HFF-Myc (cell line): Measurements from ENCODE around the gene SHPK.

Experiments
- DNase-seq: peaks from one replicate; pipeline ENCODE4 v3.0.0-alpha.2; 2011; ENCODE audit warnings: low read depth; ENCODE audit errors: extremely low read depth
- H3K4me3 ChIP-seq: replicated peaks from 2 replicates; pipeline ENCODE4 v1.5.1; 2011; ENCODE audit warnings: low read depth, mild to moderate bottlenecking, control low read depth, low read length
- TF ChIP-seq, protein P1 (sequence below): IDR thresholded peaks from 2 replicates; pipeline ENCODE4 v1.5.1; 2012; ENCODE audit warnings: mild to moderate bottlenecking, low read depth, low read length, control low read depth; ENCODE audit errors: missing control alignments

Gene SHPK

DNA sequence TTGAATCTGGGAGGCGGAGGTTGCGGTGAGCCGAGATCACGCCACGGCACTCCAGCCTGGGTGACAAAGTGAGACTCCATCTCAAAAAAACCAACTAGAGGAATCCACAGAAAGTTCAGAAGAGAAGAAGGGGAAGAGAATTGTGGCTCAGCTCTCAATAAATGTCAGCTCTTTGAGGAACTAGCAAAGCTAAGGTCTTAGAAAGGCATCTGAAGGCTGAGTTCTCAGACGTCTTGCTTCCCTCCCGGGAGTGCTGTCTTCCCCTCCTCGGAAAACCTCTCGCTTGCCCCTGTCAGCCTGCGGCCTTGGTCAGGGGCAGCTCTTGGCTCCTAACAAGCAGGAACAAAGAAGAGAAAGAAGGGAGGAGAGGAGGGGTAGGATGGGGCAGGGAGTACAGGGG, 5.3 kb downstream of the SHPK start:
- no peak for DNase-seq
- no peak overlapping the region for H3K4me3 ChIP-seq
- TF ChIP-seq, protein P1, sequence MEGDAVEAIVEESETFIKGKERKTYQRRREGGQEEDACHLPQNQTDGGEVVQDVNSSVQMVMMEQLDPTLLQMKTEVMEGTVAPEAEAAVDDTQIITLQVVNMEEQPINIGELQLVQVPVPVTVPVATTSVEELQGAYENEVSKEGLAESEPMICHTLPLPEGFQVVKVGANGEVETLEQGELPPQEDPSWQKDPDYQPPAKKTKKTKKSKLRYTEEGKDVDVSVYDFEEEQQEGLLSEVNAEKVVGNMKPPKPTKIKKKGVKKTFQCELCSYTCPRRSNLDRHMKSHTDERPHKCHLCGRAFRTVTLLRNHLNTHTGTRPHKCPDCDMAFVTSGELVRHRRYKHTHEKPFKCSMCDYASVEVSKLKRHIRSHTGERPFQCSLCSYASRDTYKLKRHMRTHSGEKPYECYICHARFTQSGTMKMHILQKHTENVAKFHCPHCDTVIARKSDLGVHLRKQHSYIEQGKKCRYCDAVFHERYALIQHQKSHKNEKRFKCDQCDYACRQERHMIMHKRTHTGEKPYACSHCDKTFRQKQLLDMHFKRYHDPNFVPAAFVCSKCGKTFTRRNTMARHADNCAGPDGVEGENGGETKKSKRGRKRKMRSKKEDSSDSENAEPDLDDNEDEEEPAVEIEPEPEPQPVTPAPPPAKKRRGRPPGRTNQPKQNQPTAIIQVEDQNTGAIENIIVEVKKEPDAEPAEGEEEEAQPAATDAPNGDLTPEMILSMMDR = no peak

DNA sequence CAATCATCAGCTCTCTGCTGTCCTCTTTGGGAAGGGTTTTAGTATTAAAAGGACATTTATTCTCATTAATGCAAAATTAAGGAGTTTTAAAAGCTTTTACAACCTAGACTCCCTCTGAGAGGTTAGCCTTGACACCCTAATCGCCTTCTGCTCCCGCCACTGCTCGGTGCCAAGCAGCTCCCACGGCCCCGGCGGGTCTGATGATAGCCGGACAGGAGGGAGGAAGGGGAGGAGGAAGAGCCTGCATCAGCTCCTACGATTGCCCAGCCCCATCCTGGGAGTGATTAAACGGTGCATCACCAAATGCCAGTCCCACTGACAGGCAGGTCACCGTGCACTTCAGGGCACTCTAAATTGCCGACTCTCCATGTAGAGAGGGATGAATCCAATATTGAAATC, 8.3 kb downstream of the SHPK start:
- H3K4me3 ChIP-seq = no peak overlapping the region
- TF ChIP-seq, protein P1 = no peak
- no peak for DNase-seq

DNA sequence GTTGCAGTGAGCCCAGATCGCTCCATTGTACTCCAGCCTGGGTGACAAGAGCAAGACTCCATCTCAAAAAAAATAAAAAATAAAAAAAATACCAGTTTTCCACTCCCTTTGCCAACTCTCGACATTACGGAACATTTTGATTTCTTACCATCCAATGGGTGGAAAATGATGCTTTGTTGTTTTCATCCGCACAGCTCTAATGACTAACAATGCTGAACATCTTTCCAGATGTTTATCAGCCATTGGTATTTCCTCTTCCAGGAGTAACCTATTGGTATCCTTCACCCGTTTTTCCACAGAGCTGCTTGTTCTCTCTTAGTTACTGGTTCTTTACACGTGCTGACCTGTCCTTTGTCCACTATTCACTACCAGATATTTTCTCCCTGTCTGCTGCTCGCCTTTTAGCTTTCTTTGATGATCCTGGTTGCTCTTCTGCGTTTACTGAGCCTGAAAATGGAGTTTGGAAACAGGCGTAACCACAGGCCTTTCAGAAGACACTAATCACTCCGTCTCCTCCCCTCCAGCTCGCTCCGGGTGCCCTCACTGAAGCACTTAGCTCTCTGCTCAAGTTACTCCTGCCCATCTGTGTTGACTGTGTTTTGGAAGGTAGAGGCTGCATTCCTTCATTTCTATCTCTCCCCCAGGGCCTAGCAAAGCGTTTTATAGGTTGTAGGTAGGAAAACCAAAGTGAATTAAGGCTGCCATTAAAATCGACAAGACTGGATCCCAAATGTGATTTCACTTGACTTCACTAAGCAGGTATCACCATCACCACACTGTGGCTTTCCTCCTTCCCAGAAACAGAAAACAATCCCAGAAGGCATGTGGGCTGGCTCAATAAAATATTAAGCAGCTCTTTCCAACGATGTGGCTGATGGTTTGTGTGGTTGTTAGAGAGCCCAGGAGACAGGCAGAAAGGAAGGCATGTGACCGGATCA, 8.9 kb downstream of the SHPK start:
- TF ChIP-seq, protein P1 = no peak

DNA sequence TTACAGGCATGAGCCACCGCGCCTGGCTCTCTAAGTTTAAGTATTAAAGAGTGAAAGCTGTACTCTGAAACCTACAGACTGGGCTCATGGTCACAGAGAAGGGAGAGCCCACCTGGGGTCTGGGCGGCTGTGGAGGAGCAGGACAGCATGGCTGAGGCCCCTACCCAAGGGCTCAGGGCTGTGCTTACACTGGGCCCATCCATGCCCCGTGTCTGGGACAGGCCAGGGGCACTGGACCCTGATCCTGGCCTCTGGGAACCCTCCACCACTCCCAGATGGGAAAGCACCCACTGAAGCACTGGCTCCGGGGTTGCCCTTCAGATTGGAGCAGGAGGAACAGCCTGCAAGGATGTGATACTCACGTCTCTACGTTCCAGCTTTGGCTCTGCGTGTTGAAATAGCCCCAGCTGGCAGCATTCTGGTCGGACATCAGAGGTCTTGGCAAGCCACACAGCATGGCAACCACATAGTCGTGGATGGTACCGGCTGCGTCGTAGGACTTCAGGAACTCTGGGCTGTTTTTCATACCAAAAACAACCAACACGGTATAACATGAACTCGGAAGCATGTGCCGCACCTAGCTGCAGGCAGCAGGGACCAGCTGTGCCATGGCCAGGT, 13.0 kb downstream of the SHPK start:
- no peak overlapping the region for H3K4me3 ChIP-seq
- DNase-seq = no peak
- TF ChIP-seq, protein P1 = no peak

More for the DNA sequence above, 8.9 kb downstream of the SHPK start:
- DNase-seq = no peak
- no peak overlapping the region for H3K4me3 ChIP-seq

DNA sequence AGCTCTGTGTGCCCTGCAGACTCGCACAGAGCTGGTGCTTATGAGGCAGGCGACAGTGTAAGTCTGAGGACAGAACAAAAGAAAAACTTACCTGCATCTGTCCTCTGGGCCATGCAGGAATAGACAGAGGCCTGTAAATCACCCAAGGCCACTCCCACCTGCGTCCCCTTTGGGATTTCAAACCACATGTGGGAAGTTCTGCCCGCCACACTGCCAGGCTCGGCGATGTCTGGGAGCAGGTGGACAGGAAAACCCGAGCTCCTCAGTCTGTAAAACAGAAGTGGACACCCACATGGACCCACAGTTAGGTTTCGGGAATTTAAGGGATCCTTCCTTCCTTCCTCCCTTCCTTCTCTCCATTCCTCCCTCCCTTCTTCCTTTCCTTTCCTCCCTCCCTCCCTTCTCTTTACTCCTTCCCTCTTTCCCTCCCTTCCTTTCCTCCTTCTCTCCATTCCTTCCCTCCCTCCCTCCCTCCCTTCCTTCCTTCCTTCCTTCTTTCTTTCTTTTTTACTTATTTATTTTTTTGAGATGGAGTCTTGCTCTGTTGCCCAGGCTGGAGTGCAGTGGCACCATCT, 14.8 kb downstream of the SHPK start:
- no peak overlapping the region for H3K4me3 ChIP-seq
- TF ChIP-seq, protein P1 = no peak
- no peak for DNase-seq

- H3K4me3 ChIP-seq = no peak overlapping the region
- TF ChIP-seq, protein P1 = no peak
- no peak for DNase-seq
These were observed 20.7 kb downstream of the SHPK start for GRCh38 chr17:3615160-3615870.
